AG04450 (cell line): ENCODE measurements around the gene TIMM23B. TPM values are rescaled to one million over a fixed set of nuclear protein-coding genes. Genes with fewer than 3 reads are reported as not detected.
"Not testable (repeated sequence)": the region's sequence is repeated elsewhere in the genome, so short reads cannot be mapped to it uniquely, and the experiment has no call there.

Experiments used
- CTCF ChIA-PET: fragments of 300-600, 350-600 bp; formaldehyde crosslinking; extraction: SDS; loops from one replicate; lab custom pipeline; 2022; ENCODE audit warnings: antibody characterized with exemption, inconsistent platforms; lab: Charles Lee
- POLR2A ChIA-PET: fragments of 350-600 bp; formaldehyde crosslinking; extraction: SDS; loops from one replicate; lab custom pipeline; 2021; ENCODE audit warnings: antibody characterized with exemption, inconsistent platforms; lab: Yijun Ruan, JAX
- DNase-seq: peaks from one replicate; pipeline ENCODE4 v3.0.0-alpha.2; 2011; ENCODE audit warnings: low read depth, low spot score
- H3K27ac ChIP-seq: one replicate; pipeline ENCODE4 v1.5.1; 2012; ENCODE audit warnings: low read depth, low read length, control low read depth
- H3K27me3 ChIP-seq: one replicate; pipeline ENCODE4 v1.6.0; 2012; ENCODE audit warnings: low read length; ENCODE audit not compliant: control insufficient read depth, insufficient read depth
- H3K4me3 ChIP-seq: 2 replicates; pipeline ENCODE4 v1.5.1; 2011; ENCODE audit warnings: mild to moderate bottlenecking, low read depth, low read length, control low read depth
- H3K9me3 ChIP-seq: 2 replicates; pipeline ENCODE4 v1.5.1; 2012; ENCODE audit warnings: low read length; ENCODE audit not compliant: control insufficient read depth, insufficient read depth
- CTCF ChIP-seq: IDR thresholded peaks from 2 replicates; pipeline ENCODE4 v1.5.1; 2011; ENCODE audit warnings: low read depth, low read length, control low read depth, inconsistent platforms
- polyA plus RNA-seq: library from polyadenylated mRNA; depleted of rRNA; stranded (reverse); fragments of >200 nt; gene quantifications from 2 replicates; pipeline ENCODE4 v1.2.3, GENCODE V29; 2011

The TIMM23B gene
- polyA plus RNA-seq, 1 experiment: 17.6 TPM

GRCh38 chr10:49988376-49988775 lies 46.5 kb downstream of the TIMM23B start, which contains the start of gene AGAP6:
TSS of gene AGAP6 (plus strand) at chr10:49988406. CDS start at chr10:49988716, 310 bp downstream.
- CTCF ChIA-PET: not testable (repeated sequence)

GRCh38 chr10:49995321-49995720 lies 53.5 kb downstream of the TIMM23B start:
- H3K27ac ChIP-seq, POLR2A ChIA-PET, H3K9me3 ChIP-seq, DNase-seq, H3K27me3 ChIP-seq, CTCF ChIA-PET, H3K4me3 ChIP-seq: not testable (repeated sequence)

More at GRCh38 chr10:49988376-49988775, 46.5 kb downstream of the TIMM23B start, which contains the start of gene AGAP6:
- H3K27me3 ChIP-seq, H3K27ac ChIP-seq, H3K9me3 ChIP-seq, DNase-seq, H3K4me3 ChIP-seq, POLR2A ChIA-PET: not testable (repeated sequence)

- CTCF ChIA-PET, H3K4me3 ChIP-seq, H3K27ac ChIP-seq, H3K27me3 ChIP-seq, H3K9me3 ChIP-seq, POLR2A ChIA-PET, DNase-seq: not testable (repeated sequence)
Measured at GRCh38 chr10:50014024-50014423, 72.2 kb downstream of the TIMM23B start.

- H3K9me3 ChIP-seq, H3K27ac ChIP-seq, CTCF ChIA-PET, DNase-seq, H3K27me3 ChIP-seq, H3K4me3 ChIP-seq, POLR2A ChIA-PET: not testable (repeated sequence)
Measured at GRCh38 chr10:50015596-50016220, 73.9 kb downstream of the TIMM23B start.

- H3K27ac ChIP-seq, CTCF ChIA-PET, POLR2A ChIA-PET, H3K9me3 ChIP-seq, H3K27me3 ChIP-seq, H3K4me3 ChIP-seq, DNase-seq: not testable (repeated sequence)
Measured at GRCh38 chr10:50016926-50017325, 75.1 kb downstream of the TIMM23B start.

- CTCF ChIA-PET, H3K27me3 ChIP-seq, H3K27ac ChIP-seq, DNase-seq, POLR2A ChIA-PET, H3K9me3 ChIP-seq, H3K4me3 ChIP-seq: not testable (repeated sequence)
Measured at GRCh38 chr10:50017646-50018045, 75.8 kb downstream of the TIMM23B start.

- CTCF ChIA-PET: not testable (repeated sequence)
Measured at GRCh38 chr10:50019279-50019678, 77.4 kb downstream of the TIMM23B start.

GRCh38 chr10:50020451-50021024 lies 78.7 kb downstream of the TIMM23B start:
- POLR2A ChIA-PET, H3K9me3 ChIP-seq, H3K27ac ChIP-seq, CTCF ChIA-PET, H3K27me3 ChIP-seq, H3K4me3 ChIP-seq, DNase-seq: not testable (repeated sequence)

More at GRCh38 chr10:50019279-50019678, 77.4 kb downstream of the TIMM23B start:
- H3K27me3 ChIP-seq, H3K9me3 ChIP-seq, DNase-seq, POLR2A ChIA-PET, H3K27ac ChIP-seq, H3K4me3 ChIP-seq: not testable (repeated sequence)

- no peak for TF ChIP-seq CTCF
- Histone ChIP-seq H3K27ac (no peak overlapping the region), H3K9me3 (no peaks in the 10 kb centered on the region), H3K27me3 (peaks cover 6% of the 10 kb centered on the region), H3K4me3 (no peak overlapping the region)
- ChIA-PET POLR2A (no interaction called here), CTCF (no interaction called here)
- DNase-seq: no peak
Measured at GRCh38 chr10:50021646-50022045, 79.8 kb downstream of the TIMM23B start.
